Rectal smooth muscle tissue (tissue), 1 donor: ENCODE results near the gene NKD2.

Experiments used
- H3K27ac ChIP-seq: one replicate; pipeline ENCODE4 v1.7.0; 2013; ENCODE audit warnings: low read depth, low read length, inconsistent platforms
- H3K27me3 ChIP-seq: one replicate; pipeline ENCODE4 v1.7.0; 2013; ENCODE audit warnings: low read length; ENCODE audit not compliant: control insufficient read depth, insufficient read depth
- H3K36me3 ChIP-seq: one replicate; pipeline ENCODE4 v1.7.0; 2013; ENCODE audit warnings: low read length; ENCODE audit not compliant: control insufficient read depth, insufficient read depth
- H3K4me1 ChIP-seq: one replicate; pipeline ENCODE4 v1.7.0; 2013; ENCODE audit warnings: low read length; ENCODE audit not compliant: control insufficient read depth, insufficient read depth
- H3K4me3 ChIP-seq: one replicate; pipeline ENCODE4 v1.7.0; 2013; ENCODE audit warnings: low read length
- H3K9ac ChIP-seq: one replicate; pipeline ENCODE4 v1.7.0; 2013; ENCODE audit warnings: low read length

Gene NKD2

DNA sequence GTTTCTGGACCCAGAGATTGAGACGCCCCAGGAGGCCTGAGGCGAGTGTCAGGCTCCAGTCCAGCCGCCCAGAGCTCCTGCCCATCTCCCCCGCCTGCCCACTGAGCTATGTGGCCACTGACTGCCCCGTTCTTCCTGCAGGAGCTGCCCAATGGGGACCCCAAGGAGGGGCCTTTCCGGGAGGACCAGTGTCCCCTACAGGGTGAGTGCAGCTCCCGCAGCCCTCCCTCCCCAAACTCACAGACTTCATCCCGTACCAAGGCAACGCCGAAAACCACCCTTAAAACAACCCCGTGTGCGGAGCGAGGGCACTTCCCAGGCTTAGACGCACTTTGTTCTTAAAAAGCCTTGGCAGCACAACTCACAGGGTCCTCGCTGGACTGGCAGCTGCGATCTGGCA lies 23.4 kb downstream of the NKD2 start:
- H3K27me3 ChIP-seq = no peaks in the 10 kb centered on the region
- no peaks in the 10 kb centered on the region for H3K4me1 ChIP-seq
- H3K9ac ChIP-seq = no peak overlapping the region
- H3K36me3 ChIP-seq = no peaks in the 10 kb centered on the region
- no peak overlapping the region for H3K4me3 ChIP-seq
- H3K27ac ChIP-seq = no peak overlapping the region

- no peak overlapping the region for H3K27ac ChIP-seq
- no peak overlapping the region for H3K4me3 ChIP-seq
- no peaks in the 10 kb centered on the region for H3K27me3 ChIP-seq
- no peak overlapping the region for H3K9ac ChIP-seq
- H3K36me3 ChIP-seq = no peaks in the 10 kb centered on the region
- H3K4me1 ChIP-seq = no peaks in the 10 kb centered on the region
Observed at GRCh38 chr5:1032551-1033027, 24.0 kb downstream of the NKD2 start.

DNA sequence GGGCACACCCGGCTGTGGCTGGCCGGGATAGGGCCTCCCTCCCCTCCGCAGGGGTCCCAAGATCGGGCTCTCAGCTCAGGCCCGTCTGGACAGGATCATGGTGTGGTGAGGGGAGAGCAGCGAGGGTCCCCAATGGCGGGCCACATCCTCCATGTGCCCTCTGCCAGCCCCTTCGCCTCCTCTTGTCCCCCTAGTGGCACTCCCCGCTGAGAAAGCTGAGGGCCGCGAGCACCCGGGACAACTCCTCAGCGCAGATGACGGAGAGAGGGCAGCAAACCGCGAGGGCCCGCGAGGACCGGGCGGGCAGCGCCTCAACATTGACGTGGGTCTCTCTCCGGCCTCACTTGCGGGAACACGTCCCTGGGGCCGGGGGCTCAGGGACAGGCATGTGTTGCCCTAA lies 24.6 kb downstream of the NKD2 start:
- Histone ChIP-seq H3K27ac (no peak overlapping the region), H3K27me3 (no peaks in the 10 kb centered on the region), H3K9ac (no peak overlapping the region), H3K36me3 (no peaks in the 10 kb centered on the region), H3K4me1 (no peaks in the 10 kb centered on the region), H3K4me3 (no peak overlapping the region)

GRCh38 chr5:1033606-1034420 lies 25.2 kb downstream of the NKD2 start:
- H3K4me3 ChIP-seq = no peak overlapping the region
- H3K9ac ChIP-seq = no peak overlapping the region
- H3K36me3 ChIP-seq = no peaks in the 10 kb centered on the region
- no peak overlapping the region for H3K27ac ChIP-seq
- no peaks in the 10 kb centered on the region for H3K27me3 ChIP-seq
- H3K4me1 ChIP-seq = no peaks in the 10 kb centered on the region

GRCh38 chr5:1034421-1034905 lies 25.9 kb downstream of the NKD2 start:
- Histone ChIP-seq H3K27ac (no peak overlapping the region), H3K36me3 (no peaks in the 10 kb centered on the region), H3K9ac (no peak overlapping the region), H3K4me1 (no peaks in the 10 kb centered on the region), H3K27me3 (no peaks in the 10 kb centered on the region), H3K4me3 (no peak overlapping the region)

GRCh38 chr5:1034986-1035385 lies 26.4 kb downstream of the NKD2 start:
- no peaks in the 10 kb centered on the region for H3K27me3 ChIP-seq
- no peaks in the 10 kb centered on the region for H3K4me1 ChIP-seq
- H3K27ac ChIP-seq = no peak overlapping the region
- no peak overlapping the region for H3K9ac ChIP-seq
- H3K4me3 ChIP-seq = no peak overlapping the region
- no peaks in the 10 kb centered on the region for H3K36me3 ChIP-seq

DNA sequence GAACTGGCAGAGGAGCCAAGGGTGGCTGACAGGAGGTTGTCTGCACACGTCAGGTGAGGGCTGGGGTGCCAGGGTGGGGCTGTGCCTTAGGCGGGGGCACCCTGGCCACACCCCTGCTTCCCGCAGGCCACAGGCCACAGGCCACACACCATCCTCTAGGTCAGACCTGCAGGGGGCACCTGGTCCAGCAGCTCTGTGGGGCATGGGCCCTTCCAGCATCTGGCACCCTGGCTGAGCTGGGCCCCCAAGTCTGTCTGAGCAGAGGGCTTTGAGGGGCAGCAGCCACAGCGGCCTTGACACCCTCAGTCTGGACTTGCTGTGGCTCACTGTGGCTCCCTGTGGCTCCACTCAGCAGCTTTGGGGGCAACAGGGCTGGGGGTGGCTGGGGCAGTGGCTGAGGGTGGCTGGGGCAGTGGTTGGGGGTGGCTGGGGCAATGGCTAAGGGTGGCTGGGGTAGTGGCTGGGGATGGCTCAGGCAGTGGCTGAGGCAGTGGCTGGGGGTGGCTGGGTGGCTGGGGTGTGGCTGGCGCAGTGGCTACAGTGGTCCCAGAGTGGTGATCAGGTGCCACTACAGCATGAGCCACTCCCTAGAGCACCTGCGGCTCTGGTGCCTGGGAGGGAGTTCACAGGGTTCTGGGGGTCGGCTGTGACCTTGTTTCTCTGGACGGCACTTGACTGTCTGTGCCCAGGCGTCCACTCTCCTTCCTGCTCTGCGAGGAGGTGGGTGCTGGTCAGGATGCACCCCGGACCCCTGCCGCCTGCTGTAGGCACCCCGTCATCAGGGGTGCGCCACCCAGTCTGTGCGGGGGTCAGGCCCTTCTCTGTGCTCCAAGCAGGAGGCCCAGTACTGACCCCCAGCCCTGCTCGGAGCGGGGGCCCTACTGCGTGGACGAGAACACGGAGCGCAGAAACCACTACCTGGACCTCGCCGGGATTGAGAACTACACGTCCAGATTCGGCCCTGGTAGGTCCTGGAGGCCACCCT lies 27.1 kb downstream of the NKD2 start:
- Histone ChIP-seq H3K4me3 (no peak overlapping the region), H3K36me3 (no peaks in the 10 kb centered on the region)

DNA sequence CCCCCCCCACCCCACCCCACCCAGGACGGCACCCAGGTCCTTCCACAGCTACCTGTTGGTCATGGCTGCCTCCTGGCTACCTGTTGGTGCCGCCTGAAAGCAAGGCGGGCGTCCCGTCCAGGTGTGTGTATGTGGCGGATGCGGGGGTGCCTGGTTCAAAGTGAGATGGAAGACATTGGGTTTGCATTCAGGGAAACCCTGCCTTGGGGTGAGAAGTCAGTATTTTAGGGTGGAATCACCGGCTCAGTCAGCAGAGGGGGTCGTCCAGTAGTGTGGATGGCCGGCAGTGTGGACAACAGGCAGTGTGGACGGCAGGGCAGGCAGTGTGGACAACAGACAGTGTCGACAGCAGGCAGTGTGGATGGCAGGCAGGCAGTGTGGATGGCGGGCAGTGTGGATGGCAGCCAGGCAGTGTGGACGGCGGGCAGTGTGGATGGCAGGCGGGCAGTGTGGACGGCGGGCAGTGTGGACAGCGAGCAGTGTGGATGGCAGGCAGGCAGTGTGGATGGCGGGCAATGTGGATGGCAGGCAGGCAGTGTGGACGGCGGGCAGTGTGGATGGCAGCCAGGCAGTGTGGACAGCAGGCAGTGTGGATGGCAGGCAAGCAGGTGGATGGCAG lies 28.0 kb downstream of the NKD2 start:
- Histone ChIP-seq H3K4me3 (no peak overlapping the region), H3K9ac (no peak overlapping the region), H3K27me3 (no peaks in the 10 kb centered on the region), H3K36me3 (no peaks in the 10 kb centered on the region), H3K27ac (no peak overlapping the region), H3K4me1 (no peaks in the 10 kb centered on the region)

More for the DNA sequence above, 27.1 kb downstream of the NKD2 start:
- Histone ChIP-seq H3K27me3 (no peaks in the 10 kb centered on the region), H3K4me1 (no peaks in the 10 kb centered on the region), H3K27ac (no peak overlapping the region), H3K9ac (no peak overlapping the region)

GRCh38 chr5:1037123-1037670 lies 28.6 kb downstream of the NKD2 start:
- Histone ChIP-seq H3K4me3 (no peak overlapping the region), H3K4me1 (no peaks in the 10 kb centered on the region), H3K27me3 (no peaks in the 10 kb centered on the region), H3K36me3 (no peaks in the 10 kb centered on the region), H3K27ac (no peak overlapping the region), H3K9ac (no peak overlapping the region)

DNA sequence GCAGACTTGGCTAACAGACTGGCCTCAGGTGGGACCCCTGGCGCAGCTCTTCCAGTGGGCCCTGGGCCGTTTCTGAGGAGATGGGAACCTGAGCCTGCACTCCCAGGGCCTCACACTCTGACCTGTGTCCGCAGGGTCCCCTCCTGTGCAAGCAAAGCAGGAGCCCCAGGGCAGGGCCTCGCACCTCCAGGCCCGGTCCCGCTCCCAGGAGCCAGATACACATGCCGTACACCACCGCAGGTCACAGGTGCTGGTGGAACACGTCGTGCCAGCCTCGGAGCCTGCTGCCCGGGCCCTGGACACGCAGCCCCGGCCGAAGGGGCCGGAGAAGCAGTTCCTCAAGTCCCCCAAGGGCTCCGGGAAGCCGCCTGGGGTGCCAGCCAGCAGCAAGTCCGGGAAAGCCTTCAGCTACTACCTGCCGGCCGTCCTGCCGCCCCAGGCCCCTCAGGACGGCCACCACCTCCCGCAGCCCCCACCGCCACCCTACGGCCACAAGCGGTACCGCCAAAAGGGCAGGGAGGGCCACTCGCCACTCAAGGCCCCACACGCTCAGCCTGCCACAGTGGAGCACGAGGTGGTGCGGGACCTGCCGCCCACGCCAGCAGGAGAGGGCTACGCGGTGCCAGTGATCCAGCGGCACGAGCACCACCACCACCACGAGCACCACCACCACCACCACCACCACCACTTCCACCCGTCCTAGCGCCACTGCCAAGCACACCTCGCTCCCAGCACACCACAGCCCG lies 29.2 kb downstream of the NKD2 start:
- H3K27ac ChIP-seq = no peak overlapping the region
- H3K4me1 ChIP-seq = no peaks in the 10 kb centered on the region
- H3K9ac ChIP-seq = no peak overlapping the region
- H3K4me3 ChIP-seq = no peak overlapping the region
- H3K36me3 ChIP-seq = no peaks in the 10 kb centered on the region
- no peaks in the 10 kb centered on the region for H3K27me3 ChIP-seq

DNA sequence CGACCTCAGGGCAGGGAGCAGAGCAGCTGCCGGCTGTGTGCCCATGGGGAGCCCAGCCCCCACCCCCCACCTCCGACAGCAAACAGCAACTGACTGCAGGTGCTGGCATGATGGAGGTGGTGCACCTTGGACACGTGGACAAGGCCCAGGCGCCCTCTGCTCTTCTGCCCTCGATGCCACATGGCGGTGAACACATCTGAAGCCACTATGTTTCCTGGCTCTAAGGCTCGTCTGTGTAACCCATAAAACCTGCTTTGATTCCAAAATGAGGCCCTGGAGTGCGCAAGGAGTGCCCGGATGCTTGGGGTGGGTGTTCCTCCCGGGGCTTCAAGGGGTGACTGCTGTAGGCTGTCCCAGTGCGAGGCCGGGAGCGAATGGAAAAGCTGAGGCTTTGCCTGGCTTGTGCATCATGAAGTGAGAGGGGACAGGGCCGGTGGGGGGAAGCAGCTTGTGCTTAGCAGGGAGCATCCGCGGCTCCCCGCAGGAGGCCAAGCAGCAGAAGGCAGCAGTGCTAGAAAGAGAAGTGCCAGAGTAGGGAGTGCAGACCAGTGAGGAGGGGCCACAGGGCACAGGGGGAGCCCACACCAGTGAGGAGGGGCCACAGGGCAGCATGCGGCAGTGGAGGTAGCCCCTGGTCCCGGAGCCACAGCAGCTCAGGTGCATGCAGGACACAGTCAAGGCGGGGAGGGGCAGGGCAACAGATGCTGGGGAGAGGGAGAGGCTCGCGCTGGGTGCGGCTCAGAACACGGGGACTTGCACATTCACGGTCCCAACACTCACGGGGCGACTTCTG lies 30.0 kb downstream of the NKD2 start:
- Histone ChIP-seq H3K27ac (no peak overlapping the region), H3K9ac (no peak overlapping the region), H3K4me3 (no peak overlapping the region), H3K4me1 (no peaks in the 10 kb centered on the region), H3K27me3 (no peaks in the 10 kb centered on the region), H3K36me3 (no peaks in the 10 kb centered on the region)
